Measurements from ENCODE around the gene UBA52.

DNA sequence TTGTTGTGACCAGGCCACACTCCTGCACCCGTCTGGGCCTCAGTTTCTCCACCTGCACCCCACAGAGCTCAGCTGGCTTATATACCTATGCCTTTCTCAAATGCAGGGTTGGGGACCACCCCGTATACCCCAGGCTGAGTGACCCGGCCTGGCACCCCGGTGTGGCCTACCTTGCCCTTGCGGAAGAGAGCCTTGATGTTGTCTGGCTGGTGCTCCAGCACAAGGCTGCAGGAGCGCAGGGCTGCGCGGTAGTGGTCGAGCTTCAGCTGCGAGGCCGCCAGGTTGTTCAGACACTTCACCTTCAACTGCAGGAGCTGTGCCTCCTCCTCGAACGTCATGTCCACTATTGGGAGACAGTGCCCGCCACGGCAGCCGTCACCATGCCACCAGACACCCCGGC lies 34.2 kb upstream of the UBA52 start:
- TF ChIP-seq CTCF (IDR thresholded peaks at IDR 0.05; ENCODE audit: poor library complexity, severe bottlenecking) (no peak), MXI1 (conservative IDR thresholded peaks at IDR 0.05; ENCODE audit: poor library complexity, severe bottlenecking) (no peak), REST (IDR thresholded peaks at IDR 0.05; ENCODE audit: borderline replicate concordance) (no peak), POLR2AphosphoS5 (IDR thresholded peaks at IDR 0.05) (no peak), SMC3 (conservative IDR thresholded peaks at IDR 0.05; ENCODE audit: poor library complexity) (no peak), RAD21 (conservative IDR thresholded peaks at IDR 0.05) (no peak), EZH2 (IDR thresholded peaks at IDR 0.05; ENCODE audit: borderline replicate concordance, insufficient read depth, low read length, poor library complexity, severe bottlenecking) (no peak), EP300 (conservative IDR thresholded peaks at IDR 0.05; ENCODE audit: poor library complexity, severe bottlenecking) (no peak), TAF1 (IDR thresholded peaks at IDR 0.05; ENCODE audit: low read depth) (no peak)

Measured in neural cell (in vitro differentiated cells).